GM19351 (cell line): Measurements from ENCODE around the gene RAPGEF1.

ENCODE experiments used
- ATAC-seq: cut with Tn5 transposase; IDR thresholded peaks from one replicate; pipeline ENCODE4 v1.9.1; 2021; ENCODE audit warnings: mild to moderate bottlenecking, moderate library complexity; ENCODE audit not compliant: unreplicated experiment

The RAPGEF1 gene

DNA sequence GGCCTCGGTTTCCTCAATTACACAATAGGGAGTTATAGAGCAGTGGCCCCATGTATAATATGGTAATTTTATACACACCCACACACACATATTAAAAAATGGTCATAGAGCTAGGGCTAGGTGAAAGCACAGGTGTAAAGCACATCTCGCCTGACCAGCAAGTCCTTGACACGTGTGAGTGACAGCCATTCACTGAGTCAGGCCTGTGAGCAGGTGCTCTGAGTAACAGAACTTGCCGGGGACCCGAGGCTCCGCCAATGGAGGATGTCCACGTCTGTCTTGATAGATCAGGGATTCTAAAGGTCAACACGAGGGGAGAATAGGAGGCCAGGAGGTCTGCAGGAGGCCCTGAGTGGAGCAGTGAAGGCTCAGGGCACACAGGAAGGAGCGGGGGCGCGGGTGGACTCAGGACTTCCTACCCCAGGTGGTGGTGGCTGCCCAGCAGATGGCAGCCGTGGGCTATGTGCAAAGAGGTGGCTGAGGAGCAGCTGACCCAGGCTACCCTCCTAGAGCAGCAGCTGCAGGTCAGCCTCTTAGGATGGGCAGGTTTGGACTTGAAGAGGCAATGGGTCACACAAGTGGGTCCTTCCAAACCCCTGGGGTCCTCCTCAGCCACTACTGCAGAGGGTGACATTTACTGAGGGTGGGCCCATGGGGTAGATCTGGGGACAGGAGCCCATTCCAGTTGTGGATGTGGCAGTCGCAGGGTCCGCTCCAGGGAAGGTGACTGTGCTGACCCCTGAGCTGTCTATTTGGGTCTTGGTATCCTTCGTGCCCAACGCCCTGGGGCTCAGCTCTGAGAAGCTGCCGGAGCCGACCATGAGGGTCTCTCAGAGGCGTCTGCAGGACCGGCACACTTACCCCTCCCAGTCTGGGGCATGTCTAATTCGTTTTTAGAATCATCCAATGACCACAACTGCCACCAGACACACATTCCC is 148.7 kb downstream of the RAPGEF1 start:
- peak; percentile 50 for ATAC-seq

DNA sequence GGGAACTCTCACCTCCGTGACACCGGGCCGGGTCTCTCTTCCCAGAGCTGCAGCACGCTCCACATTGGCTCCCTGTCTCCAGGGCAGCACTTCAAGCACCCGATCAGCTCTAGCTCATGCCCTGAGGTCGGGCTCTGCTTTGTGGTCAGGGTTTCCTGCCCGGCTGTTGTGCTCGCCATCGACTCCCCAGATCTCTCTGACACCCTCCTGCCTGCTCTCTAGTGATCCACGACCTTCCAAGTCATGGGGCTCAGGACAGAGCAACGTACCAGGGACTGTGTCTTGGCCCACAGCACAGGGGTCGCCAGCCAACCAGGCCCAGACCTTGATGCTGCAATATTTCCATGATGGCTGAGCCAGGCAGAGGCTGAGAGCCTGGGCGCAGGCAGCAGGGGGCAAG is 149.4 kb downstream of the RAPGEF1 start:
- no peak for ATAC-seq

DNA sequence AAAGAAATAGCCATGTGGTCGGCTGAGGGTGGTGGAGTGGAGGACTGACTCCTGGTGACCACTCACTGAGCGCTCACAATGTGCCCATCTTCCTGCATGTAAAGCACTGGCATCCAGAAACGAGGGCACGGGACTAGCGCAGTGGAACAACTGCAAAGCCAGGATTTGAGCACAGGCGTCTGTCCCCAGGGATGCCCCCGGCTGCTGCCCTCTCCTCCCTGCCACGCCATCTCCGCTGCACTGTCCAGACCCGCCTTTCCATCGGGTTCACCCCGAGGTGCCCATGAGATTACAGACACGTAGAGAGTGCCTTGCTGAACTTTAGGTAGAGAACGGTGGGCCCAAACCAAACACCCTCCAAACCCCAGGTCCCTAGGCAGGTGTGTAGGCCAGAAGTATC is 149.9 kb downstream of the RAPGEF1 start:
- ATAC-seq: no peak

DNA sequence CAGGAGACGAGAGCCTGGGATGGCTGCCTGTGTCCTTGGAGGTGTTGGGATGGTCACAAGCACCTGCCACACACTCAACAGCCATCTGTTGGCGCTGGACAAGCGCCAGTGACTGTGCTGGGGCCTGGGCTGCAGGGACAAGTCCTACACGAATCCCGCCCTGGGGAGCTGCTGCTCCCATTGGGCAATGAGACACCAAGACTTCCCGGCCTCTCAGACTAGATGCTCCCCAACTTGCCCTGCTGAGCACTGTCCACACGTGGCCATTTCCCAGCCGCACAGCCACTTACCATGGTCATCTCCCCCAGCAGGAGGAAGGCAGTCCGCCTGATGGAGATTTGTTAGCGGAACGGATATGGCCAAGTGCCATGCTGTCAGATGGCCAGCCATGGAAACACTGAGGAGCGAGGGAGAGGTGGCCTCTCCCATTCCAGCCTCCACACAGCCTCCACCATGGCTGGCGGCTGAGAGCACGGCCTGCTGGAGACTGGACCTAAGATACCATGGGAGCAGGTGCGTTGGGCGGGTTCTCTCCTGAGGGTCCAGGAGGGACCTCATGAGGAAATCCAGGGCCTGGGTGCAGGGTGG is 150.7 kb downstream of the RAPGEF1 start:
- no peak for ATAC-seq

DNA sequence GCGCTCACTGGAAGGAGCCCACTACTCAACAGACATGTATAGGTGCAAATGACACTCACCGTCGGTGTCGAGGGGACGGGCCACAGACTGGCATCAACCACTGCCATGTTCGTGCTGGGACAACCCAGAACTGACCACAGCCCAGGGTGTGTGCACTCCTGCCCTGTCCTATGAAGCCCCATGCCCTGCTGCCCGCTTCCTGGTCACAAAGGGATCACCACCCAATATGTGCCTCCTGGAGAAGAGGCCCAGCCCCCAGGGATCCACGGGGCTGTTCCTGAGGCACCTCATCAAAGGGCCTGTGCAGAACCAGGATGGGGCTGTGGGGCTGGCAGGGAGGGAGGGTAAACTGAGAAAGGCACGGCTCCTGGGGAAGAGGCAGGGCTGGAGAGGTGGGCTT is 151.5 kb downstream of the RAPGEF1 start:
- ATAC-seq: no peak

DNA sequence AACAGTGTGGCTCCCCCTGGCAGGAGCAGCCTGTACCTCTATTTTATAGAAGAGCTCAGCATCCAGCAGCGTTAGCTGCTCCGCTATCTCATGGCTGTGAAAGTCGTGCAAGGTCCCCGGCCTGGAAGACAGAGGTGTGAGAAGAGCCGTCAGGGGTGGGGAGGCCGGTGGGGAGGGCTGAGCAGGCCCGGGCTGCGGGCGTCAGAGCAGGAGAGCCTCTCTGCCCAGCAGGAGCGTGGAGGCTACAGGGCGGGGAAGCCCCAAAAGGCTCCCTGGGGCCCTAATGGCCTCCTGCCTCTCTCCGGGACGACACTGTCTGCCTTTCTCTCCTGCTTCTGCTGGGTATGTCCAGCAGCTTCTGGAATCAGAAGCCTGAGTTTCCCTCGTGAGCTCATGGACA is 152.0 kb downstream of the RAPGEF1 start:
- ATAC-seq: no peak

DNA sequence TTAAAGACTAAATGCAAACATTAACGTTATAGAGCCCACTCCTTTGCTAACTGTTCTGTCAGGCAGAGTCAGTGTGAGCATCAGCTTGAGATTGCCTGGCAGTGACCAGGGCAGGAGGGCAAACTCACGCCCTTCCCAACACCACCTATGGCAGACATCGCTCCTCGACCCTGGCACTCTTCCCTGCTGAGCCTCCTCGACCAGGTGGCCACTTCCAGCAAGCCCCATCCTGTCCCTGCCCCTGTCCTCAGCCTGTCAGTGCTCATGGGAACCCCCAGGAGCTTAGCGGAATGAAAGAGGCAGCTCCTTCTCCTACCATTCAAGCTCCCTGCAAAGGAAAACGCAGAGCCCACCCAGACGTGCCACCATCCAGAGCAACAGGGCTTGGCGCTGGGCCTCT is 152.5 kb downstream of the RAPGEF1 start:
- ATAC-seq: no peak

DNA sequence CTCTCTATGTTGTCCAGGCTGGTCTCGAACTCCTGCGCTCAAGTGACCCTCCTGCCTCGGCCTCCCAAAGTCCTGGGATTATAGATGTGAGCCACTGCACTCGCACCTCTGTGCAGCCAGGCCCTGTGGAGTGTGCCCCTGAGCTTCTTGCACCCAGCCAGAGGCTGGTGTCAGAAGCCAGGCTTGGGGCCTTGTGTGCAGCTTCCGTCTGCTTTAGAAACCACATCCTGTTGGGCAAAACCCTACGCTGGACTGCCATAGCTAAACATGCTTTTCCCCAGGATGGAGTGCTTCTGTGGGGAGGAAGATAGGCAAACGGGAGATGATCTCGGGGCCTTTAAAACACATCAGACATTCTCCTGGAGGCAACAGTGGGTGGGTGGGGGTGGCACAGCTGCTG is 154.5 kb downstream of the RAPGEF1 start:
- ATAC-seq: no peak

DNA sequence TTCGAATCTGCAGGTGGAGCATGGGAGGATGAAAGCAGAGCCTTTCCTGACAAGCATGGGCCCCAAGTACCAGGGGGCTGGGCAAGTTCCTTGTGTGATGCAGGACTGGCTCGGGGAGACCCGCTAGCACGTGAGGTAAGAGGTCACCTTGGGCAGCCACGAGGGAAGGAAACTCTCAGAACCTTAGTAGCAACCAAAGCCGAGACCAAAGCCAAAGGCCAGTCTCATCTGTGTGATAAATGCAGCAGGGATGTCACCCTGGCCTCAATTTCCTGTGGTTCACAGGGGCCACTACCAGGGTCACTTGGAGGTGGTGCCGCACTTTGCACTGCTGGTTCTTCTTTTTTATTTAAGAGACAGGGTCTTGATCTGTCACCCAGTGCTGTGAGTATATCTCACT is 155.0 kb downstream of the RAPGEF1 start:
- ATAC-seq: no peak

DNA sequence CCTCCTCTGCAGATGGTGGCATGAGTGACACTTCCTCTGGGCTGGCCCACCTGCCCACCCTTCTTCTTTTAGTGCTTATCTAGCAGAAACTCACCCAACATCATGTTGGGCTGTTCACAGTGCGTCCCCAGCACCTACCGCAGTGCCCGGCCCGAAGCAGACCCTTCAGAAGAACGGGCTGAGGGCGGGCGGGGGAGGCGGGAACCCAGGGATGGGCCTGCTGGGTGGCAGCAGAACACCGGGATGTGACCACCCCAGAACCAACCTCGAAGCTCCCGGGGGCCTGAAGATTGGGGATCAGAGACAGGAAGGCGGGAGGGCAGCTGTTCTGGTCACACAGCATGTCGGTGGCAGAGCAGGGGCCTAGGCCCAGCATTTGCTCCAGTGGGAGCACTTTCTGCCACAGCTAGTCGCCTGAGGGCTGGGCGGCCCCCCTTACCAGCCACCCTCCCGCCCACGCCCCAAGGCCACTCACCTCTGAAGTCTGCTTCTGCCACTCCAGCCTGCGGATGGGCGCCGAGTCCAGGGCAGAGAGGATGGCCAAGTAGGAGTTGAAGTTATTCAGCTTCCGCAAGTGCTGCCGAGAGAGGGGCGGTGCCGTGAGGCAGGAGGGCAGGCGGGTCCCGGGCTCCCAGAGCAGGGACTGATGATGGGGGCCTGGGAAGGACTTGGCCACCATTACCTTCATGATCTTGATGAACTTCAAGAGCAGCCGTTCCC is 155.9 kb downstream of the RAPGEF1 start:
- no peak for ATAC-seq

DNA sequence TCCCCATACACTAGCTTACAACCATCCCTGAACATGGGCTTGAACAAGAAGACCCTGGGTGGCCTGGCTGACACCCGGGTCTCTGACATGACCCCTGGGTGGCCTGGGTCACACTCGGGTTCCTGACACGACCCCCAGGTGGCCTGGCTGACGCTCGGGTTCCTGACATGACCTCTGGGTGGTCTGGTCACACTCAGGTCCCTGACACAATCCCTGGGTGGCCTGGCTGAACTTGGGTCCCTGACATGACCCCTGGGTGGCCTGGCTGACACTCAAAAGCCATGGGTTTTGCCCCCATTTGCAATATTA is 156.6 kb downstream of the RAPGEF1 start:
- ATAC-seq: no peak

DNA sequence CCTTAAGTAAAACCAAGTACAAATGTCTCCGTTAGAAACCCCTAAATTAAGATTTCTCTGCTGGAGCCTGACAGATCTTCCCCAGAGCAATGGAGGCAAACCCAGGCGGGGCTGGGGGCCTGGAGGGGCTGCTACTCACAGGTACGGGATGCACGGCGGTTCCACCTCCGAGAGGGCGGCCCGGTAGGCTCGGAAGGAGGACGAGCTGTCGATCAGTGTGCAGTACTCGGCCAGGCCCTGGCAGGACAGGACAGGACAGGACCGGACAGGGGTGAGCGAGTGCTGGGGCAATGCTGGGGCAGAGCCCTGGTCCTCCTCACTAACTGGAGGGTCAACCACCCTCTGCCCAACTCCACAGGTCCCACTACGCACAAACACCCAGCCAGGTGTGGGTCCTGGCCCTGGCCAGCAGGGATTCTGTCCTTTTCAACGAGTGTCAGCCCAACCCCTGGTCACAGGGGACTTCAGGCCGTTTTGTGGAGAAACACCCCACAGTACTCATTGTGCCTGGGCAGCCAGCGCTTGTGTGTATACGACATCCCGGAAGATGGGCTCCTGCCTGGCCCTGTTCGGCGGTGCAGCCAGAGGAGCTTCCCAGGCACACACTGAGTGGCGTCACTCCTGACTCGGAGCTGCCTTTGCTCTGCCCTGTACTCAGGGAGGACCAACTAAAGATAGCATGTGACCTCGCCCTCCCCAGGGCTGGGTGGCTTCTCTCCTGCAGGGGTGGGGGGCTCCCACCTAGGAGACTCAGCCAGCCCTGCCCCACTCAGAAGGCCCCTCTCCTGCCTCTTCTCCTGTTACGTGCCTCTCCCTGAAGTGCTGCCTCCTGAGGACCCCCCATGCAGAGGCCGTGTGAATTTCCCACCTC is 157.2 kb downstream of the RAPGEF1 start:
- no peak for ATAC-seq

DNA sequence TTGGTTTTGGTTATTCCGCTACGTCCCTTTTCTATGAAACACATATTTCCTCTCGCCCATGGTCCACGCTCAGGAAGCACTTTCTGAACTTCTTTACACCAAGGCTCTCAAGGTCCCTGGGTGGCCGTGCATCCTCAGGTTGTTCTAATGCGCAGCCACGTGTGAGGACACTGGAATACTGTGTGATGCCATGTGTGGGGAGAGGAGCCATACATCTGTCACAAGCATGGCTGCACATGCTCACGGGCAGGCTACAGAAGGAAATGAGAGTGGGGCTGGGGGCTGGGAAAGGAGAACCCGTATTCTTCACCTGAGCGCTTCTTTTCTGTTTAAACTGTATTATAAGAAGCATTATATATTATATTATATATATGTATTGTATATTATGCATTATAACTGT is 157.8 kb downstream of the RAPGEF1 start:
- no peak for ATAC-seq

DNA sequence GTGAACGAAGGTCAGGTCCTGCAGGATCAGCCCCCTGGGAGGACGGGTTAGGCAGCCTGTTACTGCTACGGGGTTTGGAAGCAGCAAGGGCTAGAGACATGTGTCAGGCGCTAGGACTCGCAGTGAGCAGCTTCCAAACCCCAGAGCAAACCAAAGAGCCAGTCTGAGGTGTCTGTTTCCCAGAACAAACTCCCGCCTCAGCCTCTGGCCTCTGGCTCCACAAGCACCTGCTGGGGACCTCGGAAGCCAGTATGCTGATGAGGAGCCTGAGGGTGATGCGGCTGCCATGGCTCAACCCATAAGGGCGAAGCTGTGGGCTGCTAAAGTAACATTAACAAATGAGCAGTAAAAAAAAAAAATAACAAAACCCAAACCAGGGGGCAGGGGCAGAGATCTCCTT is 159.5 kb downstream of the RAPGEF1 start:
- no peak for ATAC-seq

DNA sequence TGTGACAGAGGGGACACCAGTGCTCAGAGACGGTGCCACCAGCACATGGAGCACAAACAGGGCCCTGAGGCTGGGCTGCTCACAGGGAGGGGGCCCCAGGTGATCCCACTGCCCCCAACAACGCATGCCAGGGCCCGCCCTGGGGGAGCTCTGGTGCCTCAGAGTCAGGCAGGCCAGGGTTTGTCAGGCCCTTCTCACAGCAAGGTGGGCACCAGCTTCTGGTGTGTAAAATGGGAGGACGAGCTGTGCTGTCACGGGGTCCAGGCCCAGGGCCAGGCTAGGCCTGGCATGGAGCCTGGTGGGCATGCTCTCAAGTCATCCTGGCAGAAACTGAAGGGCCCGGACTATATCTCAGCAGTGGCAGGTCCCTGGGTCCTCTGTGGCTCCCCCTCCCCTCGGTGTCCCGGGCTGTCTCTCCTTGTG is 160.1 kb downstream of the RAPGEF1 start:
- no peak for ATAC-seq

DNA sequence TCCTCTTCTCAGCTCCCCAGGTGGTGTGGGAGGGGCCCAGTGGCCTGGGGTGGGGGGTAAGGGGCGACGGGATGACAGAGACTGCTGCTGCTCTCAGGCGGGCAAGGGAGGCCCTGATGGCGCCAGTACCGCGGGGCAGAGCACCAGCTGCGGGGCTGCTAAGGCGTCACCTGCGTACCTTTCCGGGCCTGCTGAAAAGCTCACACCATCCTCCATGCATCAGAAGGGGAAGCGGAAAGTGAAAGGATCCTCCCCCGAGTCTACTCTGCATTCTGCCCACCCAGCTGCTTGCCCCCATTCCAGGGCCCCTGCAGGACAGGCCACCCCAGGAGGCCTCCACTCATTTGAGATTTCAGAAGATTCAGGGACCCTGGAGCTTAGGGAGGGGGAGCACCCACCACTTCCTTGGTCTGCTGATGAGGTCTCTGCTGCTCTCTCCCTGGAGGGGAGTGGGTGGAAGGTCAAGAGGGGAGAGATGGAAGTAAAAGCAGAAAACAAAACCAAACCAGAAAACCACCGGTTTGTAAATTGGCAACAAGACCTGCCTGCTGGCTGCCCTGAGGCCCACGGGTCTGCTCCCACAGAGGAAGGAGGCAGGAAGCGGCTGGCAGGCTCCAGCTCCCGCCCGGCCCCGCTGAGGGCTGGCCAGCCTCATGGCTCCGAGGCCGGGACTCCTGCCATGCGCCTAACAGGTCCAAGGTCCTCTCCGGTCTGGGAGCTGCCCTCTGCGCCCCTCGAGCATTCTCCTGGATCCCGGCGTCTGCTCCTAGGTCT is 161.0 kb downstream of the RAPGEF1 start:
- ATAC-seq: no peak

DNA sequence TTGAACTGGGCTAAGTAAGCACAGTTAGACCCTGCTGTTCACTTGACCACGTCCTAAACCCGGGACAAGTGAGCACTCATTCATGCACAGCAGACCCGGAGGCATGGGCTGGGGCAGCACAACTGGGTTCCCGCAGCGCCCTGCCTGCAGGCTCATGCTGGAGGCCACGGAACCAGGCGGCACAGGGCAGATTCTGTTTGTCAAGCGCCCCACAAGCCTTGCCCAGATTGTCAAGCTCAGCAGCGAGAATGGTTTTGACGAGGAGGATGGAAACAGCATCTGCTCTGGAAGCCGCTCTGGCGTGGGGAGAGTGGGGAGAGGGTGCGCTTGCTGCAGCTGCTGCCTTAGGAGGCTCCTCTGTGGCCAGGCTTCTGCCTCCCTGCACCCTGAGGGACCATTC is 161.9 kb downstream of the RAPGEF1 start:
- no peak for ATAC-seq

DNA sequence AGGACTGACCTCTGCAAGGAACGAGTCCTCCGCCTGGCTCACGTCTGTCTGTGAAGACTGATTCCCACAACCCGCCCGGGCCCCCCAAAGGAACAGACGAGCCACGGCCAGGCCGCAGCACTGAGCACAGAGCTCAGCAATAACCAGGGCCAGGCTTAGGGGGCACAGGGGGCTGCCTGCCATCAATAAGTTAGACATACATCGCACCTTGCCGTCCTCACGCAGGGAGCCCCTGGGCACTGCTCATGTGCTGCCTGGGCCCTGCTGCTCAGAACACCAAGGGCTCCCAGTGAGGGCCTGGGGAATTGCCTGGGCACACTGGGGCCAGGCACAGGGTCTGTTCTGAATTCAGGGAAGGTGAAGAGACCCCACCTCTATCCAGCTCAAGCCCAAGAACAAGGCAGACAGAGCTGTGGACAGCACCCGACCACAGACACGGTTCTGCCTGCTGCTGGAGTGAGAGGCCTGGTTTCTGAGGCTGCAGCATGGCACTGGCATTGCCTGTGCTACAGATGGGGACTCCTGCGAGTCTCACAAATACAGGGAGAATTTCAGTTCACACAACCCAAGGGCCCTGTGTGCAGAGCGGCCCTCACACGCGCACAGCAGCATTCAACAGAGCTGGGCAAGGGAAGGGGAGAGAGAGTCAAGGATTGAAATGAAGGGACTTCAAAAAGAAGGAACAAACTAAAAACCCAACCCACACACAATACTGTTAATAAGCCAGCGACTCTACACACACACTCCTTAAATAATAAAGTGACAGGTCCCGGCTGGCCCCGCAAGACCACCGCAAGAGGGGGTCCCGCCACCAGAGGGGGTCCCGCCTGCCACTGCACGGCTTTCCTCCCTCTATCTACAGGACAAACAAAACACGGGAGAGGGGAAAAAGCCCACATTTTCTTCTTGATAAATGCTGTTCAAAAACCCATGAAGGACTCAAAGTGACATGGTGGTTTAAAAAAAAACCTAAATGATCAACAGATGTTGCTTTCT is 162.6 kb downstream of the RAPGEF1 start:
- no peak for ATAC-seq
